HG02678 (cell line): ENCODE results near the gene KL.

Source experiments
- ATAC-seq: cut with Tn5 transposase; IDR thresholded peaks from one replicate; pipeline ENCODE4 v1.9.1; 2021; ENCODE audit warnings: mild to moderate bottlenecking, moderate library complexity; ENCODE audit not compliant: unreplicated experiment

Gene KL

DNA sequence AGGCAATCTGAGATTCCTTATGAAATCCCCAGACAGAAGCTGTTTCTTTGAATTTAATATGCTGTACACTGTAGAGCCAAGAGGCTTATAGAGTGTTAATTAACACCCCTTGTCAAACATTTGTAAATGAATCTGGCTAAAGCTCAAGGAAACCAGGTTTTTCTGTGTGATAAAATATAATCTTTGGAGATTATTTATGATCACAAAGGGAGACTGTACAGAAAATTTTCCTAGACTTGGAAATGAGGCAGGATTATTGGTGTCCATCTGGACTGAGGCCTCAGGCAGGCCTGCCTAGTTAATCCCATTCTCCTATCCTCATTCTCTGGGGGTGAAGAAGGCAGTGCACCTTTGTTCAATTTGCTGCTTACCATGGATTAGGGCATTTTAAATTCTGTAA is 17.8 kb downstream of the KL start:
- no peak for ATAC-seq

DNA sequence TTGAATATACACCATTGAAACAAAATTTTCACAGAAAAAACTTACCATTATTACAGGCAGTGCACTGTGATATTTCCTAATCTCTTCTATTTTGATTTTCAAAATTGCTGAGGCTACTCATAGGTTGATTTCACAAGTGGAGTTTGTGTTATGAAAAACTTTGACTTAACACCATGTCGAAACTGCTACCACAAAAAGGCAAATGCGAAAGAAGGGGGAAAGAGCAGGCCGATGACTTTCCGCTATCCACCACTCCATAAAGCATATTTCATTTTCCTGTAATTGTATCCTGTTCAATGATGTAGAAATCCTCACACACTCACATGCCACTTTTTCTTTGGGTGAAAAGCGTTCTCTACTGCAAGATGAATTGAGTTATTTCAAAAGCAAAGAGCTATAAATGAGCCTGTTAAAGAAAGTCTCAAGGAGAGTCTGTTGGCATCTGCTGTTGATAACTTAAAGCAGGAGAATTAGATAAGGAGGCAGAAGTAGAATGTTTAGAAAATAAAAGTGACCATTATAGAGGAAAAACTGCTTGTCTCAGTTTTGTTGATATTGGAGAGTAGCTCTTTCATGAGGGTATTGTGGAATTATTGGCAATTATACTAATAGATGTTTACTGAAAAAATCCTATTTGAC is 18.8 kb downstream of the KL start:
- ATAC-seq = no peak

DNA sequence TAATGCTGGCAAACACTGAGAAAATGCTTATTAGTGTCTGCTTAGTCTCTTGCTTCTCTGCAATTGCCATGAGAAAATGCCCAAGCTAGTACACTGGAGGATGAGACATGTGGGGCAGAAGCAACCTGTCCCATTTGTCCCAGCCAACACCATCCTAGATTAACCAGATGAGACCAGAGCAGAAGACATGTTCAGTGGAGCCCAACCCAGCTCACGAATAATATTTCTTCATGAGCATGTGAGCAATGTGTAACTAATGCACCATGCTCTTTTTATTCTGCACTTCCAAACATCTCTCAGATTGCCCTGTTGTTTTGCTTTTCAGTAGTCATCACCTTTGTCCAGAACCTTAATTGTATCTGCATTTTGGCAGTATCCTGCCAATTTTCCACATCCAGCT is 21.4 kb downstream of the KL start:
- no peak for ATAC-seq

DNA sequence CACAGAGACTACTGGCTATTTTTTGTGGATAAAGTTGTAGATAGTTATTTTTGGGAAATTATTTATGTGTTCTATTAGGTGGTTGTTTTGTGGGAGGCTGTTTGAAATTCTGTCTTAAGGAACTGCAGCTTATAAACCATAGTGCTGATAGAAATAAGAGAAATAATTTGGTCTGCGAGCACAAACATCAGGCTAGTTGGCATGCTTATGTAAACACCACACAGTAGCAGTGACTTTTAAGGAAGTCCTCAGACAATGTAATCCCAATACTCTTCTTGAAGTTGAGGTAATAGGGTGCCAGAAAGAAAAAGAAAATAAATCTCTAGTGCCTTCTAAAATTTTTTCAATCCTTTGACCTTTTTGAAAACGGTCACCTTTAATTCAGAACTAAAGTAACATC is 23.9 kb downstream of the KL start:
- ATAC-seq = no peak

DNA sequence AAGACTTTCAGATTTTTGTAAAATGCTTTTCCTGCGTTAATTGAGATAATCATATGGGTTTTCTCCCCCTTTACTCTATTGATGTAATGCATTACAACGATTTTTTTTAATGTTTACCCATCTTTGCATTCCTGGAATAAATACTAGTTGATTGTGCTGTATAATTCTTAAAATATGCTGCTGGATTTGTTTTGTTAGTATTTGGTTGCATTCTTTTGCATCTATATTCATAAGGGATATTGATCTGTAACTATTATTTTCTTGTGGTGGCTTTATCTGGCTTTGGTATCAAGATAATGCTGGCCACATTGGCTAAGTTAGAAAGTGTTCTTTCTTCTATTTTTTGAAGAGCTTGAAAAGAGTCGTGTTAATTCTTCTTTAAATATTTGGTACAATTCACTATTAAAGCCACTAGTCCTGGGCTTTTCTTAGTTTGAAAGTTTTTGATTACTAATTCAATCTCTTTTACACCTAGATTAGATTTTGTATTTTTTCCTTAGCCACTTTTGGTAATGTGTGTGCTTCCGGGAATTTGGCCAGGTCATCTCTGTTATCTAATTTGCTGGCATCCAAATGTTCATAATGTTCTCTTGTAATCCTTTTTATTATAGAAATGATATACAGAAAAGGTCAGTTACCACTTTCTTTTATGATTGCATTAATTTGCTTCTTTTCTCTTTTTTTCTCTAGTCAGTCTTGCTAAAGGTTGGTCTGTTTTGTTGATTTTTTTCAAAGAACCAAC is 29.8 kb downstream of the KL start:
- ATAC-seq = no peak

DNA sequence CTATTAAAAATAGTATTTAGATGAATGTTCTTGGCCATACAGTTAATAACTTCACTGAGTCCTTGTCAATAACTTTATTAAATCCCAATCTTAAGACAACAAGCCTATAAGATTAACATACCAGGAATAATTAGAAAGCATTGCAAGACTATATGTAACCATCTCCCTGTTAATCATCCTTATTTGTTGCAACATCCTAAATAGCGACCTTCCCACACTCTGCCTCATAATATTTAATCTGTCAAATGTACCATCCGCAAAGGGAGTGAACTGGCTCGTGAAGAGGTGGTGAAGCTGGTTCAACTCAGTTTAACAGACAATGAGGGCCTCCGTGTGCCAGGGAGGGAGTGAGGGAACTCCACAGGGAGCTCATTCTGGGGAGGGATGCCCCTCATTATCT is 33.9 kb downstream of the KL start:
- no peak for ATAC-seq

DNA sequence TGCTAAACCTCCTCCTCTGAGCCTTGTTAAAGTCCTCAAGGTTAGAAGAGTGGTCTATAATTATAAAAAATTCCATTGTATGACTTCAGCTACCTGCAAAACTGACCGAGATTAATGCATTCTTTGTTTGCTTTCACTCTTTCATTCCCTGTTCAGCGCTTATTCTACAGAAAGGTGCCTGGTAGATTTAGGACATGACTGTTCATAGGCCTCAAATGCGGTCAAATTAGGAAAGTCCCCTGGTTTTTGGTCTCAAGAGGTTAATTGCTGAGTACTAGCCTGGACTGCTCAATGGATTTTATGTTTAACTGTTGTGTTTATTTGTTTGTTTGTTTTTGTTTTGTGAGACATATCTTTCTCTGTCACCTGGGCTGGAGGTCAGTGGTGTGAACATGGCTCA is 35.4 kb downstream of the KL start:
- peak; percentile 63 for ATAC-seq

DNA sequence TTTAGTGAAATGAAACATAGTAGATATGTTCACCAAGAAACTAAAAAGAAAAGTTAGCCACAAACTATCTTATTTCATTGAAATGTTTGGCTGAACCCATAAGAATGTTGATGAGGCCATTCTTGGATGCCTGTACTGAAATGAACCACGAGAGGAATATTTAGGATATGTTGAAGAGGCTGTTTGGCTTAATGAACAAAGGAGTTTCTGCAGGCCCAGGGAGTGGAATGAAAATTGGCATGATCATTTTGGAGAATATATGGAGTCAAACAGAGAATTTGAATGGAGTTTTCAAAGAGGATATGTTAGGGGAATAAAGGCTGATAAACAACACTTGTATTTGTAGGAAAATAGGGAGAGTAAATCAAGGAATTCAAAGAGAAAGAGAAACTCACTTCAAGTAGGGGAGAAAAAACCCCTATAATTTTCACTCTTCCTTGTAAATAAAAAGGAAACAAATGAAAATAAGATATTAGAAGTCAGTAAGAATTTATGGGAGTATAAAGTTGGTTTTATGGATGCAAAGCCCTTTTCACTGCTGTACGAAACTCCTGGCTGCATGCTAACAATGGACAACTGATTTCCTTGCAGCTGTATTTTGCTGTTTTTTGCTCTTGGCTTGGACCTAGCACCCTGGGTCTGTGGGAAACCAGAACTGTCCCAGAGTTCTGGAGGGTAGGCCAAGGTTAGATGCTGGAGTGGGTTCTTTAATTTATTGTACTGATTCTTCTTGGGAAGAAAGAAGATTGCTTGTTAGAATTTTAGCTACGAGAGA is 36.5 kb downstream of the KL start:
- ATAC-seq = no peak

DNA sequence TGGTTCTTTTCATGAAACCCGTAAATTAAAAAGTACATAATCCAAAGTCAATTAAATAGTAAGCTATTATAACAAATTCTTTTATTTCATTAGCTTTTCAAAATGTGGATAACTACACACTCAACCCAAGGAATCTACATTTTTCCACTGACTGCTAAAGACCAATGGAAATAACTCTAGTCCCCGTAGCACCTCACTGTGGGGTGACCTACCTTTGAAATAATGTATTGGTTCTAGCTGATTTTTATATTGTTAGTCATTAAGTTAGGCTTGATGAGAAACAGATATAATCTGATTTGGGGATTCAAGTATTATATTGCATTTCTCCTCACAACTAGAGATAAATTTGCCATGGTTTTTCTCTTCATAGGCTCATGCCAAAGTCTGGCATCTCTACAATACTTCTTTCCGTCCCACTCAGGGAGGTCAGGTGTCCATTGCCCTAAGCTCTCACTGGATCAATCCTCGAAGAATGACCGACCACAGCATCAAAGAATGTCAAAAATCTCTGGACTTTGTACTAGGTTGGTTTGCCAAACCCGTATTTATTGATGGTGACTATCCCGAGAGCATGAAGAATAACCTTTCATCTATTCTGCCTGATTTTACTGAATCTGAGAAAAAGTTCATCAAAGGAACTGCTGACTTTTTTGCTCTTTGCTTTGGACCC is 37.3 kb downstream of the KL start:
- no peak for ATAC-seq

DNA sequence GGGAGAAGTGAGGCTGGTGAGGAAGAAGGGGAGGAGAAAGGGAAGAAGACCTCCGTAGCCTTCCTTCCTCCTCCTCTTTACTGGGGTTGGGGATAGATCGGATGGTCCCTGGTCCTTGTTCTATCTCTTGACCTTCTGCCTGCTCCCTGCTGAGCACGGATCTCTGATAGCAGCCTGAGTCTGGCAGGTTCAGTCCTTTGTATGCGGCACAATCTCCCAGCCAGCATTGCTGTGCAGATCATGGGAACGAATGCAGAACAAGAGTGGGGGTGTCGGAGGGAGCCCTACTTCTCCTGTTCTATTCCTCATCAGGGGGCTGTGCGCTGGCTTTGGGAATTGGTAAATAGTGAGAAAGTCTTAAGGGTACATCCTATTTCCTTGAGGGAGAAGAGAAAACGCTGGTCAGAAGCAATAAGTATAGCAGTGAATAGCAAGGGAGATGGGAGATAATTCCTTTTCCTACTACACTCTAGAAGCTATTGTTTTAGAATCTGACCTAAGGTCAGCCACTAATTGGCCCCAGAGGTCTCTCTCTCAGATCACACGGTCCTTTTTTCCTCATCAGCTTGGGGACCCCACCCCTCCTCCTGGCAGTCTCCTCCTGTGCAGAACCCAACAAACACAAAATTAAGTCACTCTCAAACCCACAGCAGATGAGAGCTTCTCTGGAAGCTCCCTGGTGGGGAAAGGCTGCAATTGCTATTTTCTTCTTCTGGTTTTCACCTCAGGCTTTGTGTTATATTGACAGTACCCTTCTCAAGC is 41.0 kb downstream of the KL start:
- ATAC-seq = no peak

DNA sequence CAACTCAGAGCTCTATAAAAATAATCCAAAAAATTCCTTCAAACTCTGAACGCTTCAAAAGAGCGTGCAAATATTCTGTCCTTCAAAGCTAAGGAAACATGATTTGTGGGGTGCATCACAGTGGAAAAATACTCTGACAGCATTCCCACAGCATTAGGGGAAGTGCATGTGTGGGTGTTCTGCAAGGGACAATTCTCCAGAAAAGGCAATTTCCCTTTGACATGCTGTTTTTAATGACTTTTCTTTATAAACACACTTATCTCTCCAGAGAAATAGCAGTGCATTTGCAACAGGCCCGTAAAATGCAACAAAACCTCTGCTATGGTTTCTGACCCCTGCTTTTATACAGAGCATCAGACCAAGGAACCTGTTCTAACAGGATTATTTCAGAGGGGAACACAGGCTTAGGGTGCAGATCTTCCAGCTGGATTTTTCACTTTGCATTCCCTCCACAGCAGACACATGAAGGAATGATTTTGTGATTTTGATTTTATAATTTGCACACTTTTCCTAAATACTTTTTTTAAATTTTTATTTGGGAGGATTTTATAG is 42.6 kb downstream of the KL start:
- no peak for ATAC-seq

DNA sequence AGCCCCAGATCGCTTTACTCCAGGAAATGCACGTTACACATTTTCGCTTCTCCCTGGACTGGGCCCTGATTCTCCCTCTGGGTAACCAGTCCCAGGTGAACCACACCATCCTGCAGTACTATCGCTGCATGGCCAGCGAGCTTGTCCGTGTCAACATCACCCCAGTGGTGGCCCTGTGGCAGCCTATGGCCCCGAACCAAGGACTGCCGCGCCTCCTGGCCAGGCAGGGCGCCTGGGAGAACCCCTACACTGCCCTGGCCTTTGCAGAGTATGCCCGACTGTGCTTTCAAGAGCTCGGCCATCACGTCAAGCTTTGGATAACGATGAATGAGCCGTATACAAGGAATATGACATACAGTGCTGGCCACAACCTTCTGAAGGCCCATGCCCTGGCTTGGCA is 44.6 kb downstream of the KL start:
- no peak for ATAC-seq

DNA sequence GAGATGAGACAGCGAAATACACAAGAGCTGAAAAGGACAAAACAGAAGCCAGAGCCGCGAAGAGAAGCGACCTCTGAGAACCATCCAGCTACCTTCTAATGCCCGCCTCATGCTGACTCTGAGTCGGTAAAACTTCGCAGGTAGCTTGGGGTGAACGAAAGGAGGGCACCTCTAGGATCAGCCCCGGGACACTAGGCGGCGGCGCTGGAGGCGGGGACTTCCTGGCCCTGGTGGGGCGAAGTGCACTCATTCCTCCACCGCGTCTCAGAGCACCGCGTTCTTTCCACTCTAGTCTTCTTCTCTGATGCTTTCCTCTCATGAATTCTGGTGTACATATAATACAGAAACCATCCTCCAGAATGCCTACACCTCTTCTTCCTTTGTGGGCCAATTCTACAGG is 50.1 kb downstream of the KL start:
- ATAC-seq = no peak

DNA sequence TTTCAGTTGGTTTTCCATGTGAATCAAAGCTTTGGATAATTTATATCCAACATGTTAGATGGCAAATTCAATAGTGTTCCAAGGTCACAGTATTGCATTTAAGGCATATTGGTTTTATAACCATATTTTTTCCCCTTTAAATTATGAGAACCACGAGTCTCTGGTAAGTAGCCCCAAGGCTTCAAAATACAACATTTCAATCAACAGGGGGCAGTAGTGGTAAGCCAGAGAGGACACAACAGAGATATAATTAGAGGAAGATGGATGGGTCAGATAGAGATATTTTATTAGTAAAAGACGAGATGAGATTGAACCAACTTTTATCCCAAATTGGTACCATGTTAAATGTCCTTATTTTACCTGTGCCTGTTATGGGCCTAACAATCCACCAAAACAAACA is 53.1 kb downstream of the KL start:
- ATAC-seq = no peak

DNA sequence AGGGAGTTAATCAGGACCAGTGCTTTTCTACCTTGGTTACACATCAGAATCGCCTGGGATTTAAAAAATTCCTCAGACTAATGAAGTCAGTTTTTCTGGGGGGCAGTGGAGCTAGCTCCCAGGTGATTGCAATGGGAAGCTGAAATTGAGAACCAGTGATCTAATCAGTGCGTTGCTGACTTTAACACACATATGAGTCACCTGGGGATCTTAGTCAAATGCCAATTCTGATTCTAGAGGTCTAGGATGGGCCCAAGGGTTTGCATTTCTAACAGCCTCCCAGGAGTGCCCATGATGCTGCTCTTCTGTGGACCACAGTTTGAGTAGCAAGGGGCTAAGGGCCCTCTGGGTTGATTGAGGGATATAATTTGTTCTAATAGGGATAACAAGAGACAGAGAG is 54.5 kb downstream of the KL start:
- no peak for ATAC-seq

DNA sequence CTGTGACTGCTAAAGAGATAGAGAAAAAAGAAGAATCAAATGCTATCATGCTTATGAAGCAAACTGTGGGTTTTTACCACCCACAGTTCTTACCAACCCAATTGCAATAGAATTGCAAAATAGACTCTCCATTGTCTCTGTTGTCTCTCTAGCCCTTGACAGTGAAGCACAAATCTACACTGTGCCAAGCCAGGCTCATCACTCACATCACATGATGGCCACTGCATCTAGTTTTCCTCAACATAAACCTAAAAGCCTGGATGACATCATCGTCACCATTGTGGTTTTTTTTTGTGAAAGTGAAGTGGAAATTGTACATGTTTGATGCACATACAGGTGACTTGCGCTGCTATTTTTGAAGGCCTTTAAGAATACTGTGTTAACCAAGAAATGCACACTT is 56.1 kb downstream of the KL start:
- no peak for ATAC-seq

DNA sequence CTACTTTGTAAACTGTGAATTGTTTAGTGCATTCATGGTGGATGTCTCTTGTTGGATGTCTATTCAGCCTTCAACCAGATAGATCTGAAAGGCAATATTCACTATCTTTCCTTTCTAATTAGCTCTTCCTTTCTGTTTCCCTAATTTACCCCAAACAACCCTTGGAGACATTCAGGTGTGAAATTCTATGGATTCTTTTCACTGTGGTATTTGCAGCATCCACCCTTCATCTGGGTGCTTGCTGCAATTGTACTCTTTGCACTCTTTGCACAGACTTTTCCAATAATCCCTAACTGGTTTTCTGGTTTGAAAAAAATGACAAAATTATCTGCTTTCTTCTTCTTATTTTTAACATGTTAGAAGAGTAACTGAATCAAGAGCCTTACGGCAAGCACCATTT is 56.5 kb downstream of the KL start:
- ATAC-seq = no peak

DNA sequence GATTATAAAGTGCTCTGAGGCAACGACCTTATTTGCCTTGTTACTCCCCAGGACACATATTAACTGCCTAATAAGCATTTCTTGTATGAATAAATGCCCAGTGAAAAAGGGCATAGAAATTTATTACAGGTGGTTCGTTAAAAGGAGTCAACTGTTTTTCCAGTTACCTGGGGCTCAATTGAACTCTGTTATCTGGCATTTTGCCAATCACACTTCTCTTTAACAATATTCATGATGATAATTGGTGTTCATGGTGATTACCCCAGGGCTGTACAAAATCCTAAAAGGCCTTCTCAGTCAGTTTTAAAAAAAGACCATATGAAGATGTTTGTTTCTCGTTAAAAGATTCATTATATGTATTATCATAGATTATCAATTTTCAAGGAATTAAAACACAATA is 57.1 kb downstream of the KL start:
- ATAC-seq = no peak

DNA sequence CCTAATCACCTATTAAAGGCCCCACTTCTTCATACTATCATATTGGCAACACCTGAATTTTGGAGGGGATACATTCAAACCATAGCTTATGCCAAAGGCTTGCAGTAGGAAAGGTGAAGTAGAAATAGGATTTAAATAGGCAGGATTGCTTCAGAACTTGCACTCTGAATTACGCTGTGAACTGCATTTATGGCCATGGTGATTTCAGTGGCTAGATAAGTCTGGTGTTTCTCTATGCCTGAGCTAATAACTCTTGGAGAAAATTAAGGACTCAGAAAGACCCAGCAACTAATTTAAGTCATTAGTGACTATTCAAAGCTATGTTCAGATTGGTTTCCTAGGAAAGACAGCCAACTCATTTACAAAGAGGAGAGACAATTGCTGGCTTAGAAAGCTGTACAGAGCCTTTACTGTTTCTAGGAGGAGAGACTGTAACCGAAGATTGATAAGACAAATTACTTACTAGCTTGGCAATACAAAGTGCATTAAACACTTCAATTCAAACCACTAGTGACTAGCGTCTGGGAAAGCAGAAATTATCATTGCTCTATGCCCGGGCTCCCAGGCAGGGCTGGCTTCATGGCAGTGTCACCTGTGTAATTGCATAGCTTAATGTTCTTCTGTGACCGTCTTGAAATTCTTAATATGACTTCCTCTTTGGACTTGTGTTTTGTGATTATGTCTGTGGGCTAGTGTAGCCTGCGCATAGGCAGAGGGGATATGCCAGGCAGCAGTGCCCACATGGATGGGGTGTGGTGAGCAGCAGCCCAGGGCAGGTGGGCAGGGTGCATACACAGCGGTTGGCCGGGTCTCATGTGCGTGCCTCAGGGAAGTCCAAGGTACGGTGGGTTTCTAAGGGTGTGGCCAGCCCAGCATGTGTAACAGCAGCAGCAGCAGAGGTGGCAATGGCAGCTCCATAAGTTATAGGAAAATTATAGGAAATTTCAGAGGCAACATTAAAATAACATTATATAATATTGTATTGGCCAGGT is 60.1 kb downstream of the KL start:
- ATAC-seq = no peak
